GM19455 (cell line): ENCODE results near the gene CRNKL1.
"Not testable (repeated sequence)": the region's sequence is repeated elsewhere in the genome, so short reads cannot be mapped to it uniquely, and the experiment has no call there.

ENCODE experiments used
- ATAC-seq: cut with Tn5 transposase; IDR thresholded peaks from one replicate; pipeline ENCODE4 v1.9.1; 2021; ENCODE audit not compliant: unreplicated experiment

Gene CRNKL1

GRCh38 chr20:20010639-20011500 is 41.4 kb downstream of the CRNKL1 start:
- ATAC-seq, result no peak

- no peak for ATAC-seq
Observed at GRCh38 chr20:20009784-20010253, 42.4 kb downstream of the CRNKL1 start.

GRCh38 chr20:20005342-20005741 is 46.9 kb downstream of the CRNKL1 start:
- no peak for ATAC-seq

GRCh38 chr20:20003955-20004322 is 48.3 kb downstream of the CRNKL1 start:
- ATAC-seq, result not testable (repeated sequence)

GRCh38 chr20:20003031-20003954 is 49.0 kb downstream of the CRNKL1 start:
- no peak for ATAC-seq

GRCh38 chr20:20002101-20002998 is 49.9 kb downstream of the CRNKL1 start:
- ATAC-seq, result no peak

- no peak for ATAC-seq
Observed at GRCh38 chr20:20000211-20000968, 51.9 kb downstream of the CRNKL1 start.

GRCh38 chr20:19998990-19999705 is 53.1 kb downstream of the CRNKL1 start:
- no peak for ATAC-seq

- no peak for ATAC-seq
Observed at GRCh38 chr20:19996917-19997316, 55.3 kb downstream of the CRNKL1 start.

- ATAC-seq, result no peak
Observed at GRCh38 chr20:19996222-19996621, 56.0 kb downstream of the CRNKL1 start.

GRCh38 chr20:19995220-19995863 is 56.9 kb downstream of the CRNKL1 start:
- ATAC-seq, result no peak

- ATAC-seq, result no peak
Observed at GRCh38 chr20:19993958-19994669, 58.2 kb downstream of the CRNKL1 start.

GRCh38 chr20:19992996-19993908 is 59.0 kb downstream of the CRNKL1 start:
- ATAC-seq, result no peak

- no peak for ATAC-seq
Observed at GRCh38 chr20:19991854-19992253, 60.4 kb downstream of the CRNKL1 start.

- ATAC-seq, result no peak
Observed at GRCh38 chr20:19991308-19991707, 61.0 kb downstream of the CRNKL1 start.

- no peak for ATAC-seq
Observed at GRCh38 chr20:19990850-19991249, 61.4 kb downstream of the CRNKL1 start.

GRCh38 chr20:19987046-19987445 is 65.2 kb downstream of the CRNKL1 start:
- ATAC-seq, result no peak
